GM18873 (cell line): ENCODE data around the gene PBXIP1.
"Not testable (repeated sequence)": the region's sequence is repeated elsewhere in the genome, so short reads cannot be mapped to it uniquely, and the experiment has no call there.

Source experiments
- ATAC-seq: cut with Tn5 transposase; IDR thresholded peaks from one replicate; pipeline ENCODE4 v1.9.1; 2021; ENCODE audit warnings: mild to moderate bottlenecking, moderate library complexity, moderate number of reproducible peaks; ENCODE audit not compliant: unreplicated experiment, low FRiP score

Gene PBXIP1

DNA sequence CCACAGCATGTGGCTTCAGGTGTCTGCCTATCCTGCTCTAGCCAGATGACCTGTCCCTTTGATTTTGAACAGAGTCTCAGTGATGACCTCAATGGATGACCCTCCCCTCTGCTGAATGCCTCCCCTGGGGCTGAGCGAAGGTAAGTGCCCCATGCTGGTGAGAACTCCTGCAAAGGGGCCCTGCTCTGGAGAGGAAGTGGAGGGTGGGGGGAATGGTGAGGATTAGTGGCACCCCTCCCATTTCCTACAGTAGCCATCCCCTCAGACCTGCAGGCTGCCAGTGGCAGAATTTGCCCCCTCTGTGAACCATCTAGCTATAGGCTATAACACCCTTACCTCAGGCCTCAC lies 15.7 kb downstream of the PBXIP1 start:
- no peak for ATAC-seq

DNA sequence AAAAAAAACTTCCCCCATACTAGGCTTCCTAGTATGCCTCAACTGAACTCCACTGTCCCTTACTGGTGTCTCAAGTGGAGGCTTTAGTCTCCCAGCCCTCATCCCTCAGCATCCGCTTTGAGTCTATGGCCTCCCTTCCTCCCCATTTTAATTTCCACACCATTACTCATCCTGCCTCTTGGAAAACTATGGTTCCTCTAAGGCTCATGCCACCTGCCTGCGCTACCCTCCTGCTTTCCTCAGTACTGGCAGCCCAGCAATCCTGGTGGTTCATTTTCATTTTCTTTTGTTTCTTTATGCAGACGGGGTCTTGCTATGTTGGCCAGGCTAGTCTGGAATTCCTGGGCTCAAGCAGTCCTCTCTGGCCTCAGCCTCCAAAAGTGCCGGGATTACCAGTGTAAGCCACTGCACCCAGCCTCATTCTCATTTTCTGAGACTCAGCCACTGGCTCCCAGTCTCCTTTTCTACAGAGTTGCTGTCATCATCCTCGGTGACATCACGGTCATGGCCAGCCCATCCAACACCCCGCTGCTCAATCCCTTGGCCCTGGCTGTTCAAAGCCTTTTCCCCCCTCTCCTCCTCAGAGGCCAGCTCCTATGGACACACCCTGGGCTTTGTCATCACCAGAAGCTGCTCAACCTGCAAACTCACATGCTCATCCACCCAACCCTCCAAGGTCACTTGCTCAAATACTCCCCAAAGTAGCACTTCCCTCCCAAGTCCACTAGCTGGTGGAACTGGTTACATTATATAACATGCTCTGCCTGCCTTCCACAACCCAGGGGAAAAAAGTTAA lies 17.1 kb downstream of the PBXIP1 start:
- no peak for ATAC-seq

DNA sequence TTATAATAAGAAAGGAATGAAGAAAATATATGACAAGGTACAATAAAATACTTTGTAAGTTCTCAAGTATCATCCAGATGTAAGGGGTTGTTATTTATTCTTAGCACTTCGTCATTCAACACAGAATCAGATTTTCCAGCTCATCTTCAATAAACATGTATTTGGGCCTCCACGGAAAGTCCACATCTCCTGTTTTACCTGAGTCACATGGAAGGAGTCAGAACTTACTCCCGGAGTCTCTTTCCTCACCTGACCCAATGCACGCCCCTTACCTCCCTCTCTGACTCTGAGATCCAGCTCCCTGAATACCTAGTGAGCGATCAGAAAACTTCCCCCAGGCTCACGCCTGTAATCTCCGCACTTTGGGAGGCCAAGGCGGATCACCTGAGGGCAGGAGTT lies 17.9 kb downstream of the PBXIP1 start:
- ATAC-seq, result no peak

DNA sequence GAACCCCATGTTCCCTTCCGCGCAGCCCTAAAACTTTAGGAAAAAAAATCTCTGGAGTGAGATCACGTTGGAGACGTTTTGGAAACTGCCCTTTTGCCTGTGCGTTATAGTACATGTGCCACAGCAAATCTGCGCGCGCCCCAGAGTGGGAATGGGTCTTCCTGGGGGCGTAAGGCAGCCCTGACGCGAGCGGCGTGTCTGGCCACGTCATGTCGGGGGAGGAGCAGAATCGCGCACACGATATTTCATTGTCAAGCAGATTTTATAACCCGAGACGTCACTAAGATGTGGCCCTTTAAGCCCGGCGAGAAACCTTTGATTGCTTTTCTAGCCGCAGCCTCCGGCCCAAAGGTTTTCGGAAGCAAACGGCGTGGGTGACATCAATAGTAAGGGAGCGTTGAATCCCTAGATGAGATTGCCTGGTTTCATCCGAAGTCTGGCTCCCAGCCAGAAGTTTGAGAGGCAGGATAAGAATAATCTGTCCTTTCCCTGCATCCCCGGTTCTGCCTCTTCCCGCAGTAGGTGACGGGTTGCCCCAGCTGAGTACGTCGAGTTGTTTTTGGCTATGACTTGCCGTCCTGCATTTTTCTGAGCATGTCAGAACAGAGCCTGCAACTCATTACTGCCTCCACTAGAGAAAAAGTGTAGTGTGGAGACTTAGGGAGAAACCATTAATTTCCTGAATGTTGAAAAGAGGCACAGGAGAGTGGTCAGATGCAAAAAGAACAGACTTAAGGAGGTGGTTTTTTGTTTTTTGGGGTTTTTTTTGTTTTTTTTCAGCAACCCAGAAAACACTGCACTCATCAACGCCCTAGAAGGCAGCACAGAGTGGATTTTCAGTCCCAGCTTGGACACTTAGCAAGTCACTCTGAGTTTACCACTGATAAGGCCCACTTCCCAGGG lies 18.6 kb downstream of the PBXIP1 start:
- ATAC-seq, result peak; percentile 33

- peak; percentile 62 for ATAC-seq
Observed at GRCh38 chr1:154936555-154937084, 19.3 kb downstream of the PBXIP1 start, which contains the start of gene PMVK. TSS of gene PMVK (minus strand) at chr1:154936719. CDS start at chr1:154936685, 34 bp downstream.

DNA sequence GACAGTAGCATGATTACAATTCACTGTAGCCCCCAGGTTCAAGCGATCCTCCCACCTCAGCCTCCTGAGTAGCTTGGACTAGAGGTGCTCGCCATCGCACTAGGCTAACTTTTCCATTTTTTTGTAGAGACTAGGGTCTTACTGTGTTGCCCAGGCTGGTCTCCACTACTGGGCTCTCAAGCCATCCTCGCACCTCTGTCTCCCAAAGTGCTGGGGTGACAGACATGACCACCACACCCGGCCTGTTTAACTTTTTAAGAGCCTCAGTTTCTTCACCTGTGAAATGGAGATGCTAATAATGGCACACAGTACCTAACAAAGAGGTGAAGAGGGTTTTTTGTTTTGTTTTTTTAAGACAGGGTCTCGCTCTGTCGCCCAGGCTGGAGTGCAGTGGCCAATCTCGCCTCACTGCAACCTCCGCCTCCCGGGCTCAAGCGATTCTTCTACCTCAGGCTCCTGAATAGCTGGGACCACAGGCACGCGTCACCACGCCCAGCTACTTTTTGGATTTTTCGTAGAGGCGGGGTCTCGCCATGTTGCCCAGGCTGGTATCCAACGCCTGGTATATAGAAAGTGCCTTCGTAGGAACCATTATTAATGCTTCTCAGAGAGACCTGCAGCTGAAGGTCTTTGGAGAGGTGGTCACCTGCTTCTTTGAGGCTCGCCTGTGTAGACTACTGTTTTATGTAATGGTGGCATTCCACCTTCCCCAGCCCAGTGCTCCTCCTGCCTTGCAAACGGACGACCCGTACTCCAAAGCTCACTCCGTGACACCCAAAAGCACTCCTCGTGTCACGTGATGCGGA lies 19.9 kb downstream of the PBXIP1 start:
- no peak for ATAC-seq

- no peak for ATAC-seq
Observed at GRCh38 chr1:154934358-154934948, 21.4 kb downstream of the PBXIP1 start.

DNA sequence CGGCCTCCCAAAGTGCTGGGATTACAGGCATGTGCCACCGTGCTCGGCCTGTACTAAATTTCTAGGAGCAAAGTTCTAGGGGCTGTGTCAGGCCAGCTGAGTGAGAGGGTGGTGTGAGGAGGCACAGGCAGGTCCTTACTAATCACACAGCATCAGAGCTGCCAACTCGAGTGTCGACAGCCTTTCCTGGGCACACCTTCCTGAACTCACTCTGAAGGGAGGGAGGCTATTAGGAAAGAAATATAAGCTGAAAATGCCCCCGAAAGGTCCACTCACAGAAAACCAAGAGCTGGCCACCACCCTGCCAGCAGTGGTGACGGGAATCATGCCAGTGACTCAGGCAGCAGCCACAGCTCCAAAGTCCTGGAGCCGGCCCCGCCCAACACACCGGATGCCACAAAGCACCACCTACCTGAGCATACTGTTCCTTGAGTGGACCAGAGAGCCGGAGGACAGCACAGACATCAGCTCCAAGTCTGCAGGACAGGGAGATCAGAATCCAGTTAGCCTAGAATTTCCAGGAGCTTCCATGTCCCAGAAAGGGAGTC lies 23.9 kb downstream of the PBXIP1 start:
- ATAC-seq, result no peak

GRCh38 chr1:154926201-154926600 lies 29.7 kb downstream of the PBXIP1 start:
- no peak for ATAC-seq

DNA sequence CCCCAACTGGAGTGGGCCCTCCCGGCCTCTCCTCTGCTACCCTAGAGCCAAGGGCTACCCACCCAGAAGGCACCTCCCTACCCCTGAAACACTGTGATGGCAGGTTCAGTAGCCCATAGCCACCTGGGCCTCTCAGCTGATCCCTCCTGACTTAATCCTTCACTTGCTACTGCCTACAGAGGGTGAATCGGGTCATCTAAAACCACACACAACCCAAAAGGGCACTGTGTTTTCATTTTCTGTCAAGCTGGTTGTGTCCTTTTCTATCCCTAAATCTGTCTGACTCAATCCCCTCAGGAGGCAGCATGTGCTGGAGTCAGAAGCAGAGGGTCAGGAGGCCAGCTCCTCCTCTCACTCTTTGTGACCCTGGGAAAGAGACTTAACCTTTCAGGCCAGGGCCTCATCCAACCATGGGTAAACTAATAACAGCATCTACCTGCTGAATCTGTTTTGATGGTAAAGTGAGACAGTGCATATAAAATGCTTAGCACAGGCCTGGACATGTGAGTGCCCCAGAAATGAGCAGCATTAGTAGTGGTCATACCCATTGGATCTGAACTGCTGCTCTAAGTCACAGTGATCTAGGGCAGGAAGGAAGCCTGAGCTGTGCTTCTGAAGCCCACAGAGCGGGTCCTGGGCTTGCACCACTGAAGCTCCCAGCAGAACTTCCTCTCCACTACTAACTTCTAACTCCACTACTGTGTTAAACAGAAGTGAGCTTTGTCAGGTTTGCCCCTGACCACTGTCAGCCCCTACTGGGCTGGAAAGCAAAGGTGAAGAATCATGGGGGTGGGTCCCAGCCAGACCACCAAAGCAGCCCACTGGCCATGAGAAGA lies 30.3 kb downstream of the PBXIP1 start:
- ATAC-seq, result no peak

GRCh38 chr1:154923695-154924094 lies 32.2 kb downstream of the PBXIP1 start:
- no peak for ATAC-seq

DNA sequence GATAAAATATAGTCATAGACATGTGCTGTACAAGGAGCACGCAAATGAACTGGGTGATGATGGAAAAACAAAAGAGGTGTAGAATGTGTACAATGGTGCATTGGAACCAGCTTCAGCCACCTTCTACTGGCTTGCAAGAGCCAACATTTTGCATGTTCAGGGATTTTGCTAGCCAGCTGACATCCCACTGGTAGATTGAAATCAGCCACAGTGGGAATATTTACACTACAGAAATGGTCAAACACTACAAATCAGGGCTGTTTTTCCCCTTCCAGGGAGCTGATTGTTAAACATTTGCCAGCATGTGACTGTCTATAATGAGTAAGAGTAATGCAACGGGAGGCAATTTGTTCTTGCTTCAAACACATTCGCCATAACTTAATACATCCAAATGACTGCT lies 42.6 kb downstream of the PBXIP1 start:
- no peak for ATAC-seq

GRCh38 chr1:154912755-154913154 lies 43.1 kb downstream of the PBXIP1 start:
- no peak for ATAC-seq

- ATAC-seq, result no peak
Observed at GRCh38 chr1:154911691-154912550, 44.0 kb downstream of the PBXIP1 start.

GRCh38 chr1:154910851-154911250 lies 45.0 kb downstream of the PBXIP1 start:
- no peak for ATAC-seq

- no peak for ATAC-seq
Observed at GRCh38 chr1:154908937-154909336, 47.0 kb downstream of the PBXIP1 start.

GRCh38 chr1:154908129-154908528 lies 47.8 kb downstream of the PBXIP1 start:
- not testable (repeated sequence) for ATAC-seq

DNA sequence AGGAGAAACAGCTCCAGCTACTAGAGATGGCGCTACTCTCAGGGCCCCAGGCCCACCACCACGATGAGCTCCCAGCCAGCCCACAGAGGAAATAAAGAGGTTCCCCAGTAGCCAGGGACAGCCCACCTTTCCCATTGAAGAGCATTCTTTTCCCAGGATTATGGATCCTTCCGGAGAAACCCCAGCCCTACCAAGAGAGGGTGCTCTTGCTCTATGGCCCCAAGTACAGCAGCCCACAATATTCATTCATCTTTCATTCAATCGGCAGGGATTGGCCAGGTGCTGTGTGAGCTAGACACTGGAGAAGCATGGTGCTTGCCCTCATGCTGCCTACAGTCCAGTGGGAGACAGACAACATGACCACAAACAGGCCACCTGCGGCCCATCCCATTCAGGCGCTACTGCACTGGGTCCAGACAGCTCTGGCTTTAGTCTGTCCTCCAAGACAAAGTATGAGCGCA lies 49.2 kb downstream of the PBXIP1 start:
- no peak for ATAC-seq
